ENCODE results near the gene TBC1D22A. TPM values are rescaled to one million over a fixed set of nuclear protein-coding genes. Genes with fewer than 3 reads are reported as not detected.
A peak's percentile ranks its signal among the peaks of the same experiment; 100 is the strongest.

TBC1D22A gene
- total and polyA plus RNA-seq, 9 of the 15 experiments (the other 6 are each of a cell fraction or from before 2014, with no cell fraction given), result 0.20 to 11.5 (median 5.2) TPM

DNA sequence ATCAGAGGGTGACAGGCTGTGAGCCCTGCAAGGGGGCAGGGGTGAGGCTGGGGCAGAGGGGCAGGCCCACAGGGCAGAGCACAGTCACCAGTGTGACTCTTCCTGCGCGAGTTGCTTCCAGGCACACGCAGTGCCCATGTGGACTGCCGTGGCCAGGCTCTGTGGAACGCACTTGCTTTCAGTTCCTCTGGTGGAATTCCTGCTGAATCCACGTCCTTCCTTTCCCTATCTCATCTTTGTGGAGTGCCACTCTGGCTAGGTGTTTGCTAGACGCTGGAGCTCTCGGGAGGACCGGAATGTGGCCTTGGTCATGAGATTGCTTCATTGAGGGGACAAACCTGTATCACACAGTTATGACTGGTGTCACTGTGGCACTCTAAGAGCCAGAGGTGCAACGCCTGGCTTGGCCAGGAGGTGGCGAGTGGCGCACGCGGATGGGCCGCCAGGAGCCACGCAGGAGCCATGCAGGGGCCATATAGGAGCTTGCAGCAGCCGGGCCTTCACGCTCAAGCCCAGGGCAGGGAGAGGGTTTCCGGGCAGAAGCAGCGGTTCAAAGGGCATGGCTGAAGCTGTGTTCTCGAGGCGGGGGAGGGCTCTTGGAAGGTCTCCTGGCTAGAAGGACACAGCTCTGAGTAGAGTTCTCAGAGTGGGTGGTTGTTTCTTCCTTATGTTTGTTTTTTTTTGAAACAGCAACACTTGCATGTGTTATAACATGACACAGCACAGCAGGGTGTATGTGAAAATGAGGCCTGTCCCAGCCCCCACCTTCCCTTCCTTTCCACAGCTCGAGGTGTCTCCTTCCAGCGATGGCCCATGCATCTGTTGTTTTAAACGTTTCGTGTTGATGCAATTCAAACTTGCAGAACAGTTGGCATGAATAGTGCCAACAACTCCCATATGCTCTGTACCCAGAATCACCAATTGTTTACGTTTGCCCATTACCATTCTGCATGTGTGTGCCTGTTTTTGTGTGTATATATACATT is 36.2 kb downstream of the TBC1D22A start (continued):
- TF ChIP-seq, protein P1, sequence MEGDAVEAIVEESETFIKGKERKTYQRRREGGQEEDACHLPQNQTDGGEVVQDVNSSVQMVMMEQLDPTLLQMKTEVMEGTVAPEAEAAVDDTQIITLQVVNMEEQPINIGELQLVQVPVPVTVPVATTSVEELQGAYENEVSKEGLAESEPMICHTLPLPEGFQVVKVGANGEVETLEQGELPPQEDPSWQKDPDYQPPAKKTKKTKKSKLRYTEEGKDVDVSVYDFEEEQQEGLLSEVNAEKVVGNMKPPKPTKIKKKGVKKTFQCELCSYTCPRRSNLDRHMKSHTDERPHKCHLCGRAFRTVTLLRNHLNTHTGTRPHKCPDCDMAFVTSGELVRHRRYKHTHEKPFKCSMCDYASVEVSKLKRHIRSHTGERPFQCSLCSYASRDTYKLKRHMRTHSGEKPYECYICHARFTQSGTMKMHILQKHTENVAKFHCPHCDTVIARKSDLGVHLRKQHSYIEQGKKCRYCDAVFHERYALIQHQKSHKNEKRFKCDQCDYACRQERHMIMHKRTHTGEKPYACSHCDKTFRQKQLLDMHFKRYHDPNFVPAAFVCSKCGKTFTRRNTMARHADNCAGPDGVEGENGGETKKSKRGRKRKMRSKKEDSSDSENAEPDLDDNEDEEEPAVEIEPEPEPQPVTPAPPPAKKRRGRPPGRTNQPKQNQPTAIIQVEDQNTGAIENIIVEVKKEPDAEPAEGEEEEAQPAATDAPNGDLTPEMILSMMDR (IDR thresholded peaks at IDR 0.05 in 2 of 3, conservative IDR thresholded peaks at IDR 0.05 in 1 of 3; ENCODE audit: insufficient read depth in 2 of 3, low read depth in 1 of 3, low read length in 3 of 3), result peak; percentile 88 to 92 (median 92)
- TF ChIP-seq, protein P2, sequence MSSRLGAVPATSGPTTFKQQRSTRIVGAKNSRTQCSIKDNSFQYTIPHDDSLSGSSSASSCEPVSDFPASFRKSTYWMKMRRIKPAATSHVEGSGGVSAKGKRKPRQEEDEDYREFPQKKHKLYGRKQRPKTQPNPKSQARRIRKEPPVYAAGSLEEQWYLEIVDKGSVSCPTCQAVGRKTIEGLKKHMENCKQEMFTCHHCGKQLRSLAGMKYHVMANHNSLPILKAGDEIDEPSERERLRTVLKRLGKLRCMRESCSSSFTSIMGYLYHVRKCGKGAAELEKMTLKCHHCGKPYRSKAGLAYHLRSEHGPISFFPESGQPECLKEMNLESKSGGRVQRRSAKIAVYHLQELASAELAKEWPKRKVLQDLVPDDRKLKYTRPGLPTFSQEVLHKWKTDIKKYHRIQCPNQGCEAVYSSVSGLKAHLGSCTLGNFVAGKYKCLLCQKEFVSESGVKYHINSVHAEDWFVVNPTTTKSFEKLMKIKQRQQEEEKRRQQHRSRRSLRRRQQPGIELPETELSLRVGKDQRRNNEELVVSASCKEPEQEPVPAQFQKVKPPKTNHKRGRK (tag; IDR thresholded peaks at IDR 0.05), result no peak
- TF ChIP-seq MTF1 (CRISPR knock-in tag; IDR thresholded peaks at IDR 0.05; ENCODE audit: borderline replicate concordance) (no peak), SMARCC2 (IDR thresholded peaks at IDR 0.05; ENCODE audit: low read depth) (no peak), ZNF212 (CRISPR knock-in tag; IDR thresholded peaks at IDR 0.05) (no peak), HEY1 (CRISPR knock-in tag; IDR thresholded peaks at IDR 0.05; ENCODE audit: borderline replicate concordance) (no peak), OTX1 (CRISPR knock-in tag; IDR thresholded peaks at IDR 0.05) (no peak), NR2C1 (IDR thresholded peaks at IDR 0.05) (no peak; the same call in 1 of the 2 replicates), NR2C1 (tag; IDR thresholded peaks at IDR 0.05) (no peak), SETDB1 (IDR thresholded peaks at IDR 0.05; ENCODE audit: low read length) (no peak), GABPB1 (CRISPR knock-in tag; IDR thresholded peaks at IDR 0.05) (no peak)
- TF ChIP-seq, protein P3, sequence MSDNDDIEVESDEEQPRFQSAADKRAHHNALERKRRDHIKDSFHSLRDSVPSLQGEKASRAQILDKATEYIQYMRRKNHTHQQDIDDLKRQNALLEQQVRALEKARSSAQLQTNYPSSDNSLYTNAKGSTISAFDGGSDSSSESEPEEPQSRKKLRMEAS (CRISPR knock-in tag; IDR thresholded peaks at IDR 0.05), result peak; percentile 47; the same call in 1 of the 2 replicates
- TF ChIP-seq, protein P4, sequence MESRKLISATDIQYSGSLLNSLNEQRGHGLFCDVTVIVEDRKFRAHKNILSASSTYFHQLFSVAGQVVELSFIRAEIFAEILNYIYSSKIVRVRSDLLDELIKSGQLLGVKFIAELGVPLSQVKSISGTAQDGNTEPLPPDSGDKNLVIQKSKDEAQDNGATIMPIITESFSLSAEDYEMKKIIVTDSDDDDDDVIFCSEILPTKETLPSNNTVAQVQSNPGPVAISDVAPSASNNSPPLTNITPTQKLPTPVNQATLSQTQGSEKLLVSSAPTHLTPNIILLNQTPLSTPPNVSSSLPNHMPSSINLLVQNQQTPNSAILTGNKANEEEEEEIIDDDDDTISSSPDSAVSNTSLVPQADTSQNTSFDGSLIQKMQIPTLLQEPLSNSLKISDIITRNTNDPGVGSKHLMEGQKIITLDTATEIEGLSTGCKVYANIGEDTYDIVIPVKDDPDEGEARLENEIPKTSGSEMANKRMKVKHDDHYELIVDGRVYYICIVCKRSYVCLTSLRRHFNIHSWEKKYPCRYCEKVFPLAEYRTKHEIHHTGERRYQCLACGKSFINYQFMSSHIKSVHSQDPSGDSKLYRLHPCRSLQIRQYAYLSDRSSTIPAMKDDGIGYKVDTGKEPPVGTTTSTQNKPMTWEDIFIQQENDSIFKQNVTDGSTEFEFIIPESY (CRISPR knock-in tag; IDR thresholded peaks at IDR 0.05), result peak; percentile 51; the same call in 1 of the 2 replicates
- TF ChIP-seq, protein P5, sequence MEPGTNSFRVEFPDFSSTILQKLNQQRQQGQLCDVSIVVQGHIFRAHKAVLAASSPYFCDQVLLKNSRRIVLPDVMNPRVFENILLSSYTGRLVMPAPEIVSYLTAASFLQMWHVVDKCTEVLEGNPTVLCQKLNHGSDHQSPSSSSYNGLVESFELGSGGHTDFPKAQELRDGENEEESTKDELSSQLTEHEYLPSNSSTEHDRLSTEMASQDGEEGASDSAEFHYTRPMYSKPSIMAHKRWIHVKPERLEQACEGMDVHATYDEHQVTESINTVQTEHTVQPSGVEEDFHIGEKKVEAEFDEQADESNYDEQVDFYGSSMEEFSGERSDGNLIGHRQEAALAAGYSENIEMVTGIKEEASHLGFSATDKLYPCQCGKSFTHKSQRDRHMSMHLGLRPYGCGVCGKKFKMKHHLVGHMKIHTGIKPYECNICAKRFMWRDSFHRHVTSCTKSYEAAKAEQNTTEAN (CRISPR knock-in tag; IDR thresholded peaks at IDR 0.05), result no peak
- TF ChIP-seq, protein P6, sequence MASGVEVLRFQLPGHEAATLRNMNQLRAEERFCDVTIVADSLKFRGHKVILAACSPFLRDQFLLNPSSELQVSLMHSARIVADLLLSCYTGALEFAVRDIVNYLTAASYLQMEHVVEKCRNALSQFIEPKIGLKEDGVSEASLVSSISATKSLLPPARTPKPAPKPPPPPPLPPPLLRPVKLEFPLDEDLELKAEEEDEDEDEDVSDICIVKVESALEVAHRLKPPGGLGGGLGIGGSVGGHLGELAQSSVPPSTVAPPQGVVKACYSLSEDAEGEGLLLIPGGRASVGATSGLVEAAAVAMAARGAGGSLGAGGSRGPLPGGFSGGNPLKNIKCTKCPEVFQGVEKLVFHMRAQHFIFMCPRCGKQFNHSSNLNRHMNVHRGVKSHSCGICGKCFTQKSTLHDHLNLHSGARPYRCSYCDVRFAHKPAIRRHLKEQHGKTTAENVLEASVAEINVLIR (CRISPR knock-in tag; IDR thresholded peaks at IDR 0.05), result no peak
- TF ChIP-seq, protein P7, sequence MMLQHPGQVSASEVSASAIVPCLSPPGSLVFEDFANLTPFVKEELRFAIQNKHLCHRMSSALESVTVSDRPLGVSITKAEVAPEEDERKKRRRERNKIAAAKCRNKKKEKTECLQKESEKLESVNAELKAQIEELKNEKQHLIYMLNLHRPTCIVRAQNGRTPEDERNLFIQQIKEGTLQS (IDR thresholded peaks at IDR 0.05), result no peak
- TF ChIP-seq, protein P7 (CRISPR knock-in tag; conservative IDR thresholded peaks at IDR 0.05), result no peak

Data from K562 (cell line).